SHP77 treated with DMSO at 0.1 percent for 48 hours (cell line): ENCODE results near the gene ALPI.
"Not testable (repeated sequence)": the region's sequence is repeated elsewhere in the genome, so short reads cannot be mapped to it uniquely, and the experiment has no call there.

ENCODE experiments used
- DNase-seq: peaks from one replicate; lab custom pipeline; 2025; lab: John Stamatoyannopoulos, UW

The ALPI gene

DNA sequence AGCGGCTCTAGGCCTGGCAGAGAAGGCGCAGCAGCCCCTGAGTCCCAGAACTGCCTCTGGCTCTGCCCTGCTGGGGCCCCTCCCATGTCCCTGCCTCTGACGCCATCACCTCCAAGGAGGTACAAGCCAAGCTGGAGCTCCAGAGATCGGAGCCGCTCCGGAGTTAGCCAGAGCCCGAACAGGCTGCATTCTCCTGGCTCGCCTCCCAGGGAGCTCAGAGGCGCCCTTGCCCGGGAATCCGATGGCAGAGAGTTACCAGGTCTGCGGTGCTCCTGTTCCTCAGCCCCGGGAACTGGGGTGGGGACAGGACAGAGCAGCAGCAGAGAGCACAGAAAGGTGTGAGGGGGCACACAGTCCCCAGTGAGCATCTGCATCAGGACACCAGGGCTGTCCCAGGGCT, 12.9 kb upstream of the ALPI start:
- not testable (repeated sequence) for DNase-seq

DNA sequence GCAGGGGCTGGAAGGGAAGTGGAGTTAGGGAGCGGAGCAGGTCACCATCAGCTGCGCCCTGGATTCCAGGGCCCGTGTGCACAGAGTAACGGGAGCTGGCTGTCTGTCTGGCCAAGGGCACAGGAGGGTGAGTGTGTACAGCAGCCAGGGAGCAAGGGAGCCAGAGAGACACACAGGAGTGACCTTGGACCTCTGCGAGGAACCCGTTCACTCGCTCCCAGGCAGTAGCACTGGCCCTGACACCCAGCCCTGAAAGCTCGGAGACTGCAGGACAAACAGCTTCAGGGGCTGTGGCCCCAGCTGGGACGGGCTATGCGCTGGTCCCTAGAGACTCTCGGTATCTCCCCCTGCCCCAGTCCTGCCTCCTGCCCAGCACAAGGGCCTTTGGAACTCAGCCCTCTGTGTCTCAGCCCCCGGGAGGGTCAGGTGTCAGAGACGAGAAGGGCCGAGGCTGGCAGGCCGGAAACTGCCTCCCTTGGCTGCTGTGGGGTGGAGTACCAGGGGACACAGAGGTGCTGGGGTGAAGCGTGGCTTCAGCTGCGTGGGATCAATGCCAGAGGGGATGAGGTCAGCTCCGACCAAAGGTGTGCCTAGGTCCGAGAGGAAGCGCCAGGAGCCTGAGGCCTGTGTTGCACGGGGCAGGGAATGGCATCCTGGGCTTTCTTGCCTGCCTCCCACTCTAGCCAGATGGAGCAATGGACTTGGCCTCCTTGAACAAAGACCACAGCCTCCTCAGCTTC, 12.1 kb upstream of the ALPI start:
- DNase-seq = not testable (repeated sequence)

DNA sequence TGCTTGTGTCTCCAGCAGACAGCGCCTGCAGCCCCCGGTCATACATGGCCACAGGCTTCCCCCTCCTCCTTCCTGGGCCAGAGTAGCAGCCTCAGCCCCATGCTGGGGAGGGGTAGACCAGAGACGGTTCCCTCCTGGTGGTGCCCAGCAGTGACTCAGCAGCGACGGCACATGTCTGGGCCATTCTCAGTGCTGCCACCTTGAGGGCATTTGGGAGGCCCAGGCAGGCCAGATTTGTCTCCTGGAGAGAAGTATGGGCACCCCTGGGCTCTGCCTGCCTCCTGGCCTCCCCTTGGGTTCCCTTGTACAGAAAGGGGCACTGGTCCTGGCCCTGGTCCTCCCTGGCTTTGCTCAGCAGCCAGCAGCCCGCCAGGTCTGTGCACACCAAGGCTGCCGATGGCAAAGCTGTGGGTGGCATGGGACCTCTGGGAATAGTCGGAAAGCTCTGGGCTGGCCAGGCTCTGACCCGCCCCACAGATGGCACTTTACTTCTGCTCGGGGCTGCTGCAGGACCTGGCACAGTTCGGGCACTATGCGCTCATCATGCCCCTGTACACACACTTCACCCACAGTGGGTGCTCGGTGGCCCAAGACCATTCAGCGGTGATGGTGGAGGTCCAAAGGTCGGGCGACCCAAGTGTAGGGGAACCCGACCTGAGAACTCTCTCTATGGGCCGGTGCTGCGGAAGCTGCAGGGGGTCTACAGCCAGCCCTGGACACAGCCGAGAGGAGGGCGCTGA, 11.4 kb upstream of the ALPI start:
- peak; percentile 36 for DNase-seq

DNA sequence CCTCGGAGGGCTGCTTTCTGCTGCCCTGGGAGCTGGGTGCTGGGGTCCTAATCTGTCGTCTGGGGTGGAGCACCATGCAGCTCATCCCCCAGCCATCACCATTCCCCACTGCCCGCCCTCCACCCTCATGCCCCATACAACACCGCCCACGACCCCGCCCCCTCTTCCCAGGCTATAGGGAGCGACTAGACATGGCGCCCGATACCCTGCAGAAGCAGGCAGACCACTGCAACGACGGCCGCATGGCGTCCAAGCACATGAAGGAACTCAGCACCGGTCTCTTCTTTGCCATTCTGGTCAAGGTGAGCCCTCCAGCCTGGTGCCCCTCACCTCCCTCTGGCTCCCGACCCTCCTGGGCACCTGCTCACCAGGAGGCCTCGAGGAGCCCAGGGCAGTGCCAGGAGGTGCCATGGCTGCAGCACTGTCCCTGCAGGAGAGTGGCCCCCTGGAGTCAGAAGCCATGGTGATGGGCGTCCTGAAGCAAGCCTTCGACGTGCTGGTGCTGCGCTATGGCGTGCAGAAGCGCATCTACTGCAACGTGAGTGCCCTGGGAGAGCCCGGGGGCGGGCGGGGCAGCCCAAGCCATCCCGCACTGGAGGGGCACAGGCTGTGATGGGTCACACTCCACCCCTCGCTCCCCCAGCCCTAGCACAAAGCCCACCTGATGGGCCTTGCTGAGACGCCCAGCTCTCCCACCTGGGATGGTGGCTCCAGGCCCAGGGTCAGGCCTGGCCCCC, 10.6 kb upstream of the ALPI start:
- DNase-seq = not testable (repeated sequence)

DNA sequence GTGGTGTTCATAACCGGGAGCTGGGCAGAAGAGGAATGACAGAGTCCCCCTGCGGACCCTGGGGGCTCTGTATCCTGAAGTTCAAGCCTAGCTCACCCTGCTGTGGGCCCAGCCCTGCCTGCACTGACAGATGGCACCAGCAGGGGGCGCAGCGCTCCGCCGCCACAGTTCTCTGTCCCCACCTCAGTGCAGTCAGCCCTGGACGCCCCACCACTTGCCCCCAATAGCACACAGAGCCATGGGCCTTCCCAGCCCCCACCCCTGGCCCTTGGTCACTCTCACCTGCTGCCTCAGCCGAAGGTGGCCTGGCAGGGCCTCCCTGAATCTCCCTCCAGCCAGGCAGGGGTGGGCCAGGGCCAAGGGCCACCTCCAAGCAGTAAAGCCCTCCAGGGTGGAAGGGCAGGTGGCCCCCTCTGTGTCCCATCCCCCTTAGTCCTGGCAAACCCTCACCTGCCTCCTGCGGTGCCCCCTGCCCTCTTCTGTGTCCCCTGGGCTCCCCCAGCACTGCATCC, 9.6 kb upstream of the ALPI start:
- DNase-seq = not testable (repeated sequence)

DNA sequence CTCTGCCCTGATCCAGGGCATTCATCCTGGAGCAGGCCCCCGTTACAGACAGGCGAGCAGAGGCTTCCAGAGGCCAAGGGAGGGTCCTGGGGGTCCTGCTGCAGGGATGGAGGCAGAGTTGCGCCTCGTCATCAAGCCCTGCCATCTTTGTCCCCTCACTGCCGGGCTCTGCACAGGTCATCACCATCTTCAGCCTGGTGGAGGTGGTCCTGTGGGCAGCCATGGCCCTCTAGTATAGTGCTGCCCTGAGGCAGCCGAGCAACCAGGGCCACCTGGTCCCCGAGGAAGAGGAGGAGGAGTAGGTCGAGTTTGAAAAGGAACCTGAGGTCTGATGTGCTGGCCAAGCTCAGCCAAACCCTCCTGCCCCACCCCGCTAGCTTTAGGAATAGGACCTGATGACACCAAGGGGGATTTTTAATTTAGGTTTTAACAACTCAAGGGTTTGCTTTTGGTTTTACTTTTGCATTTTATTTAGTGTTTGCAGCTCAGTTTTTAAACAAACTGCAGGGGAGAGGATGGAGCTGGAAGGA, 8.8 kb upstream of the ALPI start:
- DNase-seq = no peak

DNA sequence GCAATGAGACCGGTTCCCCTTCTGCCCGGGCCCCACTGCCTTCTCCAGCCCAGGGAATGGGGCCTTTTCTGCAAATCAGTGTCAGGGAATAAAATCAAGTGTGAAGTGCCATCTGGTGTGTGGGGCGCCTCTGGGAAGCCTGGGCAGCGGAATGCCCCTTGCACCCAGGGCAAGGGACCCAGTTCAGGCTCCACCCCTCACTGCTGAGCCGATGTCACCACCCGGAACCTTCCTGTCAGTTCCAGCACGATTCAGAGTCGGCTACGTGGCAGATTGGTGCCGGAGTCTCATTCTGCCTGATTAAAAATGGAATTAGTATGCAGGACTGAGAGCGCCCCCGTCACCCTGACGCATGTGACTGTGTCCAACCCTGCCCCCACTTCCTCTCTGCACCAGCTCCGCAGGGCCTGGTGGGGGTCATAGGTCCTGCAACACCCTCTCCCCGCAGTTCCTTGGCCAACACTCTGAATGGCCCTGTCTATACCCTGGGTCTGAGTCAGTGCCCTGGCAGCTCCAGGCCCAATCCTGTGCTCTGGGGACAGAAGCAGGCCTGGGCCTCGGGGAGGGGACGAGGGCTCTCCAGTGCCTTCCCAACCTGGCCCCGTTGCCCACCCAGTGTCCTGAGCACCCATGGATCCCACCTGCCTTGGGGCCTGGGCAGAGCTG, 8.2 kb upstream of the ALPI start:
- no peak for DNase-seq

DNA sequence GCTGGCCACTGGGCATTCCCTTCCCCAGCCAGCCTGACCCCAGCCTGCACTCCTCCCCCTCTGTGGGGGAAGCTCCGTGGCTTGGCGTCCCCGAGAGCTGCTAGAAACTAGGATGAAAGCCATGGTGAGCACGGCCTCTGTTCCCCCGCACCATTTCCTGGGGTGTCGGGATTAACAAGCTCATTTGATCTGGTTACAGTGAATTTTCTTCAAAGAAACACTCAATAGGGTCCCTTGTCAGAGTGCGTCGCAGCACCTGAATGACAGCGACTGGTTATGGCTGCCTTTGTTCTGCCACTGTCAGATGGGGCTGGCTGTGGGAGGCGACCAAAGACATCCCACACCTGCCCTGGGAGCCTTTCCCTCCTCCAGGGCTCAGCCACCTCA, 7.7 kb upstream of the ALPI start:
- no peak for DNase-seq

DNA sequence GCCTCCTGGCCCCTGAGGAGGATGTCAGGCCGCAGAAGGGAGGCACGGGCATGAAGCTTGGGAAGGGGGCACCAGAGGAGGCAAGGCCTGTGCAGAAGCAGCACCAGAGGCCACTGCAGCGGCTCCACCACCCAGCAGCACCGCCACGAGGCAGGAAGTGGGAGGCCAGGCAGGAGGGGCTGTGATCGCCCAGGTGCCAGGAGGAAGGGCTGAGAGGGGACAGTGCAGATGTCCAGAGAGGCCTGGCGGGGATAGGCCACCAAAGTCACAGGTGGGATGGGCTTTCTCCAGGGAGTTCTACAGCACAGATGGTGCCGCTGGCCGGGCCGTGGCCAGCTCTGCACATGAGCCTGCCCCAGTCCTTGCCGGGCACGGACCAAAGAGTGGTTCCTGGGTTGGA, 6.0 kb upstream of the ALPI start:
- peak; percentile 23 for DNase-seq

DNA sequence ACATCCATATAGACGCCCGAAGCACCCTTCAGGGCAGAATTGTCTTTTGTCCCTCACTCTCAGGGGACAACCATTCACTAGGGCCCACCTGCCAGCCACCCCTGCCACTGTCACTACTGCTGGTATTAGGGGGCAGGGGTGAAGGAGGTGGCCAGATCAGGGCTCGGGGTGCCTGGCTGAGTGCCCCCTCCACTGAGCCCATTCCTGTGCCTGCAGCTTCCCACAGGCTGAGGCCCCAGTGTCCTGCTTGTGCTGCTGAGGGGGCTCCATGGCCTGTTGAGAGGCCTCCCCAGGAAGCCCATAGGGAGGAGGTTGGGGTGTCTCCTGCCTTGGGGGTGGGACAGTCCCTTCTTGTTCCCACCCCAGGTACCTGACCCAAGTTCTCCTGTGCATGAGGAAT, 4.3 kb upstream of the ALPI start:
- DNase-seq = not testable (repeated sequence)

DNA sequence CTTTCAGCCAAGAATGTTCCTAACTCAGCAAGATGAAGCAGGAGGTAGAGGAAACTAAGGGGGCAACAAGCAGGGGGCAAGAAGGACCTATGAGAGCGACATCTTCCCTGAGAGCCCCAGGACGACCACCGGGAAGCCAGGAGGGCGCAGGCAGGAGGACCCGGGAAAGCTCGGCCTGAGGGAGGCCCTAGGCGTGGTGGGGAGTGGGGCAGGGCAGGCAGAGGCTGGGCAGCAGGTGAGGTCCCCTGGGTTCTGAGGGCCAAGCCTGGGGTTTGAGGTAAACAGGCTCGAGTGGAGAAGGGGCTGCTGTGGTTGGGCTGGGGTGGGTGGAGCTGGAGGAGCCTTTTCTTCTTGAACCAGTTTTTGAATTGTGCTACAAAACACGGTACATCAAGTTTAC, 1.3 kb upstream of the ALPI start:
- no peak for DNase-seq

DNA sequence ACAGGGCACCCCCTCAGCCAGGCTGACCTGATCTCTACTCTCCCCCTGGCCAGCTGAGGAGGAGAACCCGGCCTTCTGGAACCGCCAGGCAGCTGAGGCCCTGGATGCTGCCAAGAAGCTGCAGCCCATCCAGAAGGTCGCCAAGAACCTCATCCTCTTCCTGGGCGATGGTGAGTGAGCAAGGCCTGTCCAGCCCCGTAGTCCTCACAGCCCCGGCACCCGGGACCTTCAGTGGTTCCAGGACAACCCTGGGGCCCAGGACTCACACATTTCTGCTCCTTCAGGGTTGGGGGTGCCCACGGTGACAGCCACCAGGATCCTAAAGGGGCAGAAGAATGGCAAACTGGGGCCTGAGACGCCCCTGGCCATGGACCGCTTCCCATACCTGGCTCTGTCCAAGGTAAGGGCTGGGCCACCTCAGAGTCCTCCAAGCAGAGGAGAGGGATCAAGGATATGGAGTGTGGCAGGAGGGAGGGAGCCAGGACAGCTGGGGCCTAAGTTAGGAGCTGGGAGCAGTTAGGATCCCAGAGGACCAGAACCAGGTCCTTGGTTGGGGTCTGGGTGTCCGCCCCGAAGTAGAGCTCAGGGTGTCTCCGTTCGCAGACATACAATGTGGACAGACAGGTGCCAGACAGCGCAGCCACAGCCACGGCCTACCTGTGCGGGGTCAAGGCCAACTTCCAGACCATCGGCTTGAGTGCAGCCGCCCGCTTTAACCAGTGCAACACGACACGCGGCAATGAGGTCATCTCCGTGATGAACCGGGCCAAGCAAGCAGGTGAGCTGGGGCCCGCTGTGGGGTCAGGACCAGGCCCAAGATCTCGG, 555 bp downstream of the ALPI start:
- no peak for DNase-seq

DNA sequence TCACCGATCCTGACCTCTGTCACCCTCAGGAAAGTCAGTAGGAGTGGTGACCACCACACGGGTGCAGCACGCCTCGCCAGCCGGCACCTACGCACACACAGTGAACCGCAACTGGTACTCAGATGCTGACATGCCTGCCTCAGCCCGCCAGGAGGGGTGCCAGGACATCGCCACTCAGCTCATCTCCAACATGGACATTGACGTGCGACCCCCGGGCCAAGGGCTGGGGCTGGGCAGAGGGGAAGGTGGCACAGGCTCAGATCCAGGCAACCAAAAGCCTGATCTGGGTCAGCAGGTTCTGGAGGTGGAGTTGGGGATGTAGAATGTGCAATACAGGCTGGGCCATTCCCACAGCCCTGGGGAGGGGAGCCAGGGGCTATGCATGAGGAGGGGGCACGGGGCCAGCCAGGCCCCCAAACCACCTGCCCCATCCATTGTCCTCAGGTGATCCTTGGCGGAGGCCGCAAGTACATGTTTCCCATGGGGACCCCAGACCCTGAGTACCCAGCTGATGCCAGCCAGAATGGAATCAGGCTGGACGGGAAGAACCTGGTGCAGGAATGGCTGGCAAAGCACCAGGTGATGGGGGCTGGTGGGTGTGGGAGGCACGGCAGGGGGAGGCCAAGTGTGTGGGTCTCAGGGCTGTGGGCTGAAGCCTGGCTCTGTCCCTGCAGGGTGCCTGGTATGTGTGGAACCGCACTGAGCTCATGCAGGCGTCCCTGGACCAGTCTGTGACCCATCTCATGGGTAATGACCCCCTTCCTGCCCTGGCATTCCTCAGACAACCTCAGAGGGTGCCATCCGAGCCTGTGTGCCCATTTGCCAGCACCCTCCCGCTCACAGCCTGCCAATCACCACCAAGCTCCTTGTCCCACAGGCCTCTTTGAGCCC, 1.4 kb downstream of the ALPI start:
- no peak for DNase-seq

DNA sequence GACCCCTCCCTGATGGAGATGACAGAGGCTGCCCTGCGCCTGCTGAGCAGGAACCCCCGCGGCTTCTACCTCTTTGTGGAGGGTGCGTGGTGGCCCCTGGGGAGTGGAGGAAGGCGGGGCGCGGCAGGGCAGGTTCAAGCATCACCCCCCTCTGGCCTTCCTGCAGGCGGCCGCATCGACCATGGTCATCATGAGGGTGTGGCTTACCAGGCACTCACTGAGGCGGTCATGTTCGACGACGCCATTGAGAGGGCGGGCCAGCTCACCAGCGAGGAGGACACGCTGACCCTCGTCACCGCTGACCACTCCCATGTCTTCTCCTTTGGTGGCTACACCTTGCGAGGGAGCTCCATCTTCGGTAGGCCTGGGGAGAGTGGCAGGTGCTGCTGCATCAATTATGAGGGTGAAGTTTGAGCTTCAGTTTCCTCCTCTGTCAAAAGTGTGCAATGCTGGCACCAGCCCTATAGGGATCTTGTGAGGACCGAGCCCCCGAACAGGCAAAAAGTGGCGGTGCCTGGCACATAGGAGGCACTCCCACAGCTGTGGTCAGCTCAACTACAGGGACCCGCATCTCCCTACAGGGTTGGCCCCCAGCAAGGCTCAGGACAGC, 2.2 kb downstream of the ALPI start:
- DNase-seq = no peak

DNA sequence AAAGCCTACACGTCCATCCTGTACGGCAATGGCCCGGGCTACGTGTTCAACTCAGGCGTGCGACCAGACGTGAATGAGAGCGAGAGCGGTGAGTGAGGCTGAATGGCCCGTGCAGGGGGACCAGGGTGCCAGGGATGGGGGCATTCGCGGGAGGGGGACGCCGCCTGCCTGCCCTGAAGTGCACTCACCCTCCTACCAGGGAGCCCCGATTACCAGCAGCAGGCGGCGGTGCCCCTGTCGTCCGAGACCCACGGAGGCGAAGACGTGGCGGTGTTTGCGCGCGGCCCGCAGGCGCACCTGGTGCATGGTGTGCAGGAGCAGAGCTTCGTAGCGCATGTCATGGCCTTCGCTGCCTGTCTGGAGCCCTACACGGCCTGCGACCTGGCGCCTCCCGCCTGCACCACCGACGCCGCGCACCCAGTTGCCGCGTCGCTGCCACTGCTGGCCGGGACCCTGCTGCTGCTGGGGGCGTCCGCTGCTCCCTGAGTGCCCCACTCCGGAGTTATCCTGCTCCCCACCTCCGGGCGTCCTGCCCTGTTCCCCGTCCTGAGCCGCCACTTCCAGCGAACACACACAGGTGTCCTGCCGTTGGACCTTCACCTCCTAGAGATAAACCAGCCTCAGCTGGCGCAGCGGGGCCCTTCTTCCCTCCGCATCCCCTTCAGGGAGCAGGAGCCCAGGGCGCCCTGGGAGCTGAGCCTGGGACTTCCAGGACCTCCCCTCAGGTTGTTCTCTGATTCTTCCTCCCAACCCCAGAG, 2.9 kb downstream of the ALPI start:
- DNase-seq = no peak

DNA sequence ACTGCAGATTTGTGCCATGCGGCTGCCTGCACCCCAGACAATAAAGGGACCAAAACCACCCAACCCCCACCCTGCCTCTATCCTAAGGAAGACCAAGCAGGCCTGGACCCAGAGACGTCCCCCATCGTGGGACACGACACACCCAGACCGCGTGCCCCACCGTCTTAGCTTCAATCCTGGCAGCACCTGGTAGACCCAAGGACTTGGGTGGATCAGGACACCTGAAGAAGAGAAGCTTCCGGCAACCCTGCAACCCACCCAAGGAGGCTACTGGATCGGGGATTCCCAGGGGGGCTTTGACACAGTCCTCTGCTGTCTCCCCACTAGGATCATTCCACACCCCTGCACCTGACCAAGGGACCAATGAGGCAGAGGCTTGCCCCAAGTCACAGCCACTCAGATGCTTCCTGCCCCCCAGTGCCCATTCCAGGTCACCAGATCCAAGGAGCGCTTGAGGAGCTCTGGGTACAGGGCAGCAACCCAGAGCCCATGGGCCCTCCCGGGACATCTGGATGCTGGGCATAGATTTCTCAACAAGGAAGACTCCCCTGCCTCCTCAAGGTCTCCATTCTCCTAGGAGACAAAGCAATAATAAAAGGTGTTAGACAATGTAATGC, 3.6 kb downstream of the ALPI start:
- no peak for DNase-seq

DNA sequence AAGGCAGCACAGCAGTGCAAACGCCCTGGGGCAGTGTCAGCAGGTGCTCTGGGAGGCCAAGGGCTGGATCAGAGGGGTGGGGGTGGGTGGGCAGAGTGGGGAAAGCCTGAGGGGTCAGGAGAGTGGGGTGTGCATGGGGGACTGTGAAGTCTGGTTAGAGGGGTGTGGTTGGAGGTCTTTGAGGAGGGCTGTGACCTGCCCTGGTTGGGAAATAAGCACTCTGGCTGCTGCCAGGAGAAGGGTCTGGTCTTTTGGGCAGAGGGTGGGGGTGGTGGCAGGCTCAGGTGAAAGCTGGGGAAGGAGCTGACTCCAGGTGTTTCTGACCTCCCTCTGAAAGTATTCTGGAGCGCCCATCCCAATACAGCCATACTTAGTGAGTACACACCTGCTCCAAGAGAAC, 4.2 kb downstream of the ALPI start:
- DNase-seq = no peak
